WTC11 (cell line): ENCODE results near the gene NCOA3. TPM values are rescaled to one million over a fixed set of nuclear protein-coding genes. Genes with fewer than 3 reads are reported as not detected.

Experiments used
- ATAC-seq: fragments of 200-7000 bp; cut with Tn5 transposase; 2 replicates; pipeline ENCODE4 v1.10.0; 2021; ENCODE audit warnings: mild to moderate bottlenecking, moderate library complexity
- CTCF ChIA-PET: fragments of 300-600 bp; sonication (Branson Sonifier 250); formaldehyde crosslinking; loops from one replicate; lab custom pipeline; 2021; ENCODE audit warnings: antibody characterized with exemption; lab: Charles Lee
- POLR2A ChIA-PET: fragments of 350-600 bp; sonication (Branson Sonifier 250); formaldehyde crosslinking; loops from one replicate; lab custom pipeline; 2021; ENCODE audit warnings: antibody characterized with exemption; lab: Charles Lee
- DNase-seq: peaks from one replicate; pipeline ENCODE4 v3.0.0; 2021; ENCODE audit warnings: low spot score
- H3K27ac Mint-ChIP-seq: 2 replicates; pipeline ENCODE4 v1.8.0; 2021; ENCODE audit warnings: mixed read lengths
- H3K27me3 Mint-ChIP-seq: 2 replicates; pipeline ENCODE4 v1.8.0; 2021; ENCODE audit warnings: low read depth, mild to moderate bottlenecking, moderate library complexity, mixed read lengths
- H3K36me3 Mint-ChIP-seq: 2 replicates; pipeline ENCODE4 v1.8.0; 2021; ENCODE audit warnings: mixed read lengths
- H3K4me1 Mint-ChIP-seq: 2 replicates; pipeline ENCODE4 v1.8.0; 2022; ENCODE audit warnings: mixed read lengths
- H3K4me3 Mint-ChIP-seq: 2 replicates; pipeline ENCODE4 v1.8.0; 2021; ENCODE audit warnings: mild to moderate bottlenecking, moderate library complexity, mixed read lengths
- H3K9me3 Mint-ChIP-seq: 2 replicates; pipeline ENCODE4 v1.8.0; 2021; ENCODE audit warnings: mixed read lengths
- AR ChIP-seq: fragments of 250-450 bp; sonication (Bioruptor Pico); IDR thresholded peaks from 2 replicates; pipeline ENCODE4 v1.9.0; 2021; ENCODE audit warnings: mild to moderate bottlenecking
- ATF1 ChIP-seq: sonication (generic); formaldehyde crosslinking; IDR thresholded peaks from 2 replicates; pipeline ENCODE4 v1.8.1; 2023; ENCODE audit warnings: mild to moderate bottlenecking, moderate library complexity, missing genetic modification reagents
- ATF2 ChIP-seq: sonication (generic); formaldehyde crosslinking; IDR thresholded peaks from 2 replicates; pipeline ENCODE4 v1.8.1; 2022; ENCODE audit warnings: low read depth, missing genetic modification reagents, borderline replicate concordance
- CBFB ChIP-seq: sonication (generic); formaldehyde crosslinking; IDR thresholded peaks from 2 replicates; pipeline ENCODE4 v1.8.1; 2022; ENCODE audit warnings: mild to moderate bottlenecking, low read depth, missing genetic modification reagents
- CDX4 ChIP-seq: fragments of 250-450 bp; sonication (Bioruptor Pico); IDR thresholded peaks from 2 replicates; pipeline ENCODE4 v1.9.0; 2021; ENCODE audit warnings: moderate library complexity, mild to moderate bottlenecking, inconsistent platforms, borderline replicate concordance
- EMX1 ChIP-seq: fragments of 250-450 bp; sonication (Bioruptor Pico); IDR thresholded peaks from 2 replicates; pipeline ENCODE4 v1.8.0; 2021; ENCODE audit warnings: mild to moderate bottlenecking
- FOXP4 ChIP-seq: sonication (generic); formaldehyde crosslinking; IDR thresholded peaks from 2 replicates; pipeline ENCODE4 v1.8.0; 2022; ENCODE audit warnings: mild to moderate bottlenecking, missing genetic modification reagents
- GABPB1 ChIP-seq: sonication (generic); formaldehyde crosslinking; IDR thresholded peaks from 2 replicates; pipeline ENCODE4 v1.8.1; 2023; ENCODE audit warnings: mild to moderate bottlenecking, missing genetic modification reagents
- GRHL2 ChIP-seq: fragments of 250-450 bp; sonication (Bioruptor Pico); IDR thresholded peaks from 2 replicates; pipeline ENCODE4 v1.8.0; 2022; ENCODE audit warnings: mild to moderate bottlenecking, moderate library complexity; ENCODE audit not compliant: insufficient replicate concordance, severe bottlenecking
- GTF2I ChIP-seq: fragments of 250-450 bp; sonication (Bioruptor Pico); conservative IDR thresholded peaks from 2 replicates; pipeline ENCODE4 v1.4.0; 2021; ENCODE audit warnings: mild to moderate bottlenecking
- JAZF1 ChIP-seq: fragments of 250-450 bp; sonication (Bioruptor Pico); IDR thresholded peaks from 2 replicates; pipeline ENCODE4 v1.9.0; 2021; ENCODE audit warnings: moderate library complexity, mild to moderate bottlenecking, inconsistent platforms
- JUN ChIP-seq: sonication (generic); formaldehyde crosslinking; IDR thresholded peaks from 2 replicates; pipeline ENCODE4 v1.8.0; 2023; ENCODE audit warnings: mild to moderate bottlenecking, missing genetic modification reagents
- MAX ChIP-seq: sonication (generic); formaldehyde crosslinking; IDR thresholded peaks from 2 replicates; pipeline ENCODE4 v1.8.0; 2022; ENCODE audit warnings: mild to moderate bottlenecking, missing genetic modification reagents
- NR3C1 ChIP-seq: sonication (generic); formaldehyde crosslinking; conservative IDR thresholded peaks from 2 replicates; pipeline ENCODE4 v1.8.1; 2023; ENCODE audit warnings: low read depth, mild to moderate bottlenecking, missing genetic modification reagents
- PREB ChIP-seq: sonication (generic); formaldehyde crosslinking; IDR thresholded peaks from 2 replicates; pipeline ENCODE4 v1.8.1; 2022; ENCODE audit warnings: mild to moderate bottlenecking, missing genetic modification reagents, moderate library complexity, borderline replicate concordance
- SMAD4 ChIP-seq: sonication (generic); formaldehyde crosslinking; IDR thresholded peaks from 2 replicates; pipeline ENCODE4 v1.8.0; 2022; ENCODE audit warnings: mild to moderate bottlenecking, missing genetic modification reagents
- ZBTB43 ChIP-seq: sonication (generic); formaldehyde crosslinking; IDR thresholded peaks from 2 replicates; pipeline ENCODE4 v1.8.1; 2023; ENCODE audit warnings: mild to moderate bottlenecking, missing genetic modification reagents
- ZNF121 ChIP-seq: sonication (generic); formaldehyde crosslinking; IDR thresholded peaks from 2 replicates; pipeline ENCODE4 v1.8.0; 2023; ENCODE audit warnings: missing genetic modification reagents
- ZNF138 ChIP-seq: sonication (generic); formaldehyde crosslinking; conservative IDR thresholded peaks from 2 replicates; pipeline ENCODE4 v1.8.1; 2022; ENCODE audit warnings: mild to moderate bottlenecking, moderate library complexity, missing genetic modification reagents
- ZNF232 ChIP-seq: sonication (generic); formaldehyde crosslinking; IDR thresholded peaks from 2 replicates; pipeline ENCODE4 v1.8.0; 2022; ENCODE audit warnings: mild to moderate bottlenecking, missing genetic modification reagents
- ZNF396 ChIP-seq: fragments of 250-450 bp; sonication (Bioruptor Pico); IDR thresholded peaks from 2 replicates; pipeline ENCODE4 v1.8.0; 2021; ENCODE audit warnings: mild to moderate bottlenecking, moderate library complexity, borderline replicate concordance
- ZNF512 ChIP-seq: sonication (generic); formaldehyde crosslinking; IDR thresholded peaks from 2 replicates; pipeline ENCODE4 v1.8.1; 2022; ENCODE audit warnings: missing genetic modification reagents, borderline replicate concordance
- ZNF671 ChIP-seq: fragments of 250-450 bp; sonication (Bioruptor Pico); IDR thresholded peaks from 2 replicates; pipeline ENCODE4 v1.8.0; 2021; ENCODE audit warnings: mild to moderate bottlenecking
- total RNA-seq: library from RNA; stranded (reverse); gene quantifications from 3 replicates; pipeline ENCODE4 v1.2.3, GENCODE V29; 2021

Gene NCOA3
- total RNA-seq, 1 experiment from 2014 or later: 25.2 TPM

- POLR2A ChIA-PET: no interaction called here
- ATAC-seq: no peak
- H3K9me3 Mint-ChIP-seq: no peaks in the 10 kb centered on the region
- H3K36me3 Mint-ChIP-seq: no peaks in the 10 kb centered on the region
- H3K27me3 Mint-ChIP-seq: no peaks in the 10 kb centered on the region; the same call in 1 of the 2 replicates
- TF ChIP-seq ATF2 (CRISPR knock-in tag): no peak
- no peak for TF ChIP-seq GABPB1
- no peak for TF ChIP-seq GRHL2 (CRISPR knock-in tag)
- TF ChIP-seq PREB: no peak
- no peak for TF ChIP-seq ZBTB43 (CRISPR knock-in tag)
- TF ChIP-seq, all 79 proteins: peak for 0
- Mint-ChIP-seq H3K4me3 (no peak overlapping the region), H3K27ac (no peak overlapping the region; the same call in 1 of the 2 replicates), H3K4me1 (peaks cover 2% of the 10 kb centered on the region; the same call in 1 of the 2 replicates)
- CTCF ChIA-PET: interaction anchor here (0.8 kb wide), 1 partner anchor 76 kb away, joined by 3 read pairs; no protein-coding TSS in a partner anchor
- DNase-seq: no peak
Observed at GRCh38 chr20:47610945-47611250, 109.2 kb downstream of the NCOA3 start.

GRCh38 chr20:47611785-47612184, 110.1 kb downstream of the NCOA3 start:
- ATAC-seq: no peak
- H3K27me3 Mint-ChIP-seq: no peaks in the 10 kb centered on the region; the same call in 1 of the 2 replicates
- H3K27ac Mint-ChIP-seq: no peak overlapping the region
- POLR2A ChIA-PET: no interaction called here
- H3K9me3 Mint-ChIP-seq: no peaks in the 10 kb centered on the region
- TF ChIP-seq GTF2I (CRISPR knock-in tag) (no peak), ZNF138 (CRISPR knock-in tag) (no peak), EMX1 (CRISPR knock-in tag) (no peak), JAZF1 (CRISPR knock-in tag) (no peak), ZNF232 (no peak), ZNF396 (no peak), MAX (CRISPR knock-in tag) (no peak), NR3C1 (CRISPR knock-in tag) (no peak), FOXP4 (no peak), ZNF671 (CRISPR knock-in tag) (no peak), JUN (CRISPR knock-in tag) (no peak), AR (CRISPR knock-in tag) (no peak), ZNF512 (CRISPR knock-in tag) (no peak), CDX4 (CRISPR knock-in tag) (no peak), SMAD4 (CRISPR knock-in tag) (no peak), CBFB (no peak), ATF1 (no peak), ZNF121 (no peak)
- TF ChIP-seq, all 79 proteins: peak for 0
- DNase-seq: no peak
- H3K4me3 Mint-ChIP-seq: no peak overlapping the region
- CTCF ChIA-PET: interaction anchor here (1.9 kb wide), 1 partner anchor 9 kb away, joined by 6 read pairs; no protein-coding TSS in a partner anchor
- H3K4me1 Mint-ChIP-seq: peaks cover 2% of the 10 kb centered on the region; the same call in 1 of the 2 replicates
- no peaks in the 10 kb centered on the region for H3K36me3 Mint-ChIP-seq
